ENCODE measurements around the gene LANCL3. TPM values are rescaled to one million over a fixed set of nuclear protein-coding genes. Genes with fewer than 3 reads are reported as not detected.

The LANCL3 gene
- total RNA-seq, 1 experiment from 2014 or later = not detected

- no peak for TF ChIP-seq CTCF (IDR thresholded peaks at IDR 0.05; ENCODE audit: insufficient read depth in 1 of 2, low read depth in 1 of 2, low read length in 1 of 2, severe bottlenecking in 1 of 2, unreplicated experiment in 1 of 2)
- no peaks in the 10 kb centered on the region for H3K9me3 Mint-ChIP-seq (ENCODE audit: unreplicated experiment)
- no peaks in the 10 kb centered on the region for H3K9me3 ChIP-seq
- H3K36me3 Mint-ChIP-seq (ENCODE audit: insufficient read depth, unreplicated experiment) = no peaks in the 10 kb centered on the region
- intact Hi-C loops (cut with micrococcal nuclease; ENCODE audit: unreplicated experiment) = no loop called here
- H3K36me3 ChIP-seq (ENCODE audit: control insufficient read depth, insufficient read depth, low read length) = no peaks in the 10 kb centered on the region
- H3K4me3 ChIP-seq (ENCODE audit: low read depth, low read length) = no peak overlapping the region
- H3K4me1 Mint-ChIP-seq (ENCODE audit: low read depth, unreplicated experiment) = no peaks in the 10 kb centered on the region
- BruUV-seq (replicated peaks) = no TSS peak
- no peaks in the 10 kb centered on the region for H3K4me1 ChIP-seq
- ChIA-PET CTCF (no interaction called here), POLR2A (no interaction called here)
- H3K27me3 ChIP-seq (replicated peaks; ENCODE audit: control insufficient read depth, insufficient read depth, low read length) = no peaks in the 10 kb centered on the region
- no peaks in the 10 kb centered on the region for H3K27me3 Mint-ChIP-seq (ENCODE audit: insufficient read depth, unreplicated experiment)
- H3K27ac Mint-ChIP-seq (ENCODE audit: unreplicated experiment) = no peak overlapping the region
- DNase-seq = no peak
- H3K4me3 Mint-ChIP-seq (ENCODE audit: unreplicated experiment) = no peak overlapping the region
These were observed 115.5 kb downstream of the LANCL3 start for GRCh38 chrX:37686996-37687395.

GRCh38 chrX:37690119-37690518 lies 118.7 kb downstream of the LANCL3 start:
- no peaks in the 10 kb centered on the region for H3K9me3 ChIP-seq
- ChIA-PET POLR2A (no interaction called here), CTCF (no interaction called here)
- H3K36me3 ChIP-seq (ENCODE audit: control insufficient read depth, insufficient read depth, low read length) = no peaks in the 10 kb centered on the region
- no peaks in the 10 kb centered on the region for H3K27me3 ChIP-seq (replicated peaks; ENCODE audit: control insufficient read depth, insufficient read depth, low read length)
- intact Hi-C loops (cut with micrococcal nuclease; ENCODE audit: unreplicated experiment) = no loop called here
- no peak for DNase-seq
- no peaks in the 10 kb centered on the region for H3K4me1 Mint-ChIP-seq (ENCODE audit: low read depth, unreplicated experiment)
- no peaks in the 10 kb centered on the region for H3K9me3 Mint-ChIP-seq (ENCODE audit: unreplicated experiment)
- no peaks in the 10 kb centered on the region for H3K27me3 Mint-ChIP-seq (ENCODE audit: insufficient read depth, unreplicated experiment)
- H3K27ac Mint-ChIP-seq (ENCODE audit: unreplicated experiment) = no peak overlapping the region
- no peaks in the 10 kb centered on the region for H3K36me3 Mint-ChIP-seq (ENCODE audit: insufficient read depth, unreplicated experiment)
- no peaks in the 10 kb centered on the region for H3K4me1 ChIP-seq
- no peak overlapping the region for H3K4me3 ChIP-seq (ENCODE audit: low read depth, low read length)
- no peak for TF ChIP-seq CTCF (IDR thresholded peaks at IDR 0.05; ENCODE audit: insufficient read depth in 1 of 2, low read depth in 1 of 2, low read length in 1 of 2, severe bottlenecking in 1 of 2, unreplicated experiment in 1 of 2)
- no peak overlapping the region for H3K4me3 Mint-ChIP-seq (ENCODE audit: unreplicated experiment)
- no TSS peak for BruUV-seq (replicated peaks)

GRCh38 chrX:37692918-37693317 lies 121.5 kb downstream of the LANCL3 start:
- Histone ChIP-seq H3K36me3 (ENCODE audit: control insufficient read depth, insufficient read depth, low read length) (no peaks in the 10 kb centered on the region), H3K9me3 (no peaks in the 10 kb centered on the region), H3K4me3 (ENCODE audit: low read depth, low read length) (no peak overlapping the region), H3K27me3 (replicated peaks; ENCODE audit: control insufficient read depth, insufficient read depth, low read length) (no peaks in the 10 kb centered on the region), H3K4me1 (no peaks in the 10 kb centered on the region)
- no peaks in the 10 kb centered on the region for H3K4me1 Mint-ChIP-seq (ENCODE audit: low read depth, unreplicated experiment)
- no TSS peak for BruUV-seq (replicated peaks)
- POLR2A ChIA-PET = no interaction called here
- H3K4me3 Mint-ChIP-seq (ENCODE audit: unreplicated experiment) = no peak overlapping the region
- no peaks in the 10 kb centered on the region for H3K27me3 Mint-ChIP-seq (ENCODE audit: insufficient read depth, unreplicated experiment)
- no peaks in the 10 kb centered on the region for H3K36me3 Mint-ChIP-seq (ENCODE audit: insufficient read depth, unreplicated experiment)
- DNase-seq = no peak
- CTCF ChIA-PET = no interaction called here
- no peak overlapping the region for H3K27ac Mint-ChIP-seq (ENCODE audit: unreplicated experiment)
- H3K9me3 Mint-ChIP-seq (ENCODE audit: unreplicated experiment) = no peaks in the 10 kb centered on the region
- intact Hi-C loops (cut with micrococcal nuclease; ENCODE audit: unreplicated experiment) = no loop called here
- TF ChIP-seq CTCF (IDR thresholded peaks at IDR 0.05; ENCODE audit: insufficient read depth in 1 of 2, low read depth in 1 of 2, low read length in 1 of 2, severe bottlenecking in 1 of 2, unreplicated experiment in 1 of 2) = no peak

Data from Caco-2 (cell line).